Measurements from ENCODE around the gene DRICH1.
"Not testable (repeated sequence)": the region's sequence is repeated elsewhere in the genome, so short reads cannot be mapped to it uniquely, and the experiment has no call there.

DRICH1 gene

GRCh38 chr22:23597576-23598268 is 34.4 kb downstream of the DRICH1 start:
- not testable (repeated sequence) for DNase-seq

GRCh38 chr22:23595904-23596303 is 36.2 kb downstream of the DRICH1 start:
- not testable (repeated sequence) for DNase-seq

GRCh38 chr22:23591846-23592245 is 40.3 kb downstream of the DRICH1 start:
- no peak for DNase-seq

GRCh38 chr22:23591201-23591791 is 40.8 kb downstream of the DRICH1 start:
- DNase-seq, result peak; percentile 50

- DNase-seq, result no peak
These were observed 48.3 kb downstream of the DRICH1 start for GRCh38 chr22:23583836-23584235.

- DNase-seq, result no peak
These were observed 49.0 kb downstream of the DRICH1 start for GRCh38 chr22:23583153-23583552.

GRCh38 chr22:23581260-23581650 is 50.9 kb downstream of the DRICH1 start:
- DNase-seq, result no peak

- no peak for DNase-seq
These were observed 51.4 kb downstream of the DRICH1 start for GRCh38 chr22:23580576-23581259.

- no peak for DNase-seq
These were observed 52.1 kb downstream of the DRICH1 start, which contains the start of gene IGLL1 for GRCh38 chr22:23579870-23580575. Gene IGLL1 (minus strand): TSS chr22:23580290. CDS start chr22:23580190, 100 bp downstream.

- no peak for DNase-seq
These were observed 52.8 kb downstream of the DRICH1 start for GRCh38 chr22:23579280-23579679.

- no peak for DNase-seq
These were observed 53.8 kb downstream of the DRICH1 start for GRCh38 chr22:23578306-23578705.

- no peak for DNase-seq
These were observed 55.4 kb downstream of the DRICH1 start for GRCh38 chr22:23576681-23577080.

- DNase-seq, result no peak
These were observed 56.5 kb downstream of the DRICH1 start for GRCh38 chr22:23575601-23576000.

GRCh38 chr22:23574877-23575276 is 57.2 kb downstream of the DRICH1 start:
- DNase-seq, result no peak

GRCh38 chr22:23574371-23574811 is 57.7 kb downstream of the DRICH1 start:
- DNase-seq, result no peak

- not testable (repeated sequence) for DNase-seq
These were observed 58.4 kb downstream of the DRICH1 start for GRCh38 chr22:23573701-23574235.

- not testable (repeated sequence) for DNase-seq
These were observed 59.0 kb downstream of the DRICH1 start for GRCh38 chr22:23573106-23573505.

- DNase-seq, result no peak
These were observed 60.6 kb downstream of the DRICH1 start for GRCh38 chr22:23571486-23571885.

GRCh38 chr22:23570681-23571080 is 61.4 kb downstream of the DRICH1 start:
- DNase-seq, result no peak

GRCh38 chr22:23569716-23570115 is 62.4 kb downstream of the DRICH1 start:
- DNase-seq, result no peak

- no peak for DNase-seq
These were observed 62.8 kb downstream of the DRICH1 start for GRCh38 chr22:23569291-23569690.

GRCh38 chr22:23566705-23567475 is 65.2 kb downstream of the DRICH1 start:
- DNase-seq, result no peak

Measured in CD4-positive, alpha-beta T cell treated with Interleukin-15 for 1 hour (primary cell).